Breast epithelium (tissue), 4 donors: ENCODE data around the gene ADGRG1. TPM values are rescaled to one million over a fixed set of nuclear protein-coding genes. Genes with fewer than 3 reads are reported as not detected.

Experiments used
- DNase-seq, 2 donors: peaks; one replicate each; pipeline ENCODE4 v3.0.0-alpha.2; 2019; ENCODE audit warnings: low spot score in 2 of 2
- H3K27ac ChIP-seq, 2 donors: fragments of 200-600 bp; sonication (generic) in 1 of 2; one replicate each; pipeline ENCODE4 v1.5.1; 2016 to 2019; ENCODE audit warnings: mild to moderate bottlenecking in 1 of 2
- H3K27me3 ChIP-seq, 2 donors: fragments of 200-600 bp; sonication (generic) in 1 of 2; one replicate each; pipeline versions ENCODE4 v1.5.1 to v1.6.0; 2017 to 2019; ENCODE audit warnings: control low read depth in 1 of 2, mild to moderate bottlenecking in 1 of 2
- H3K36me3 ChIP-seq: fragments of 200-600 bp; one replicate; pipeline ENCODE4 v1.5.1; 2019
- H3K4me1 ChIP-seq, 2 donors: fragments of 200-600 bp; sonication (generic); one replicate each; pipeline ENCODE4 v1.5.1; 2016 to 2019; ENCODE audit warnings: control low read depth in 1 of 2
- H3K4me3 ChIP-seq, 3 donors: fragments of 200-600 bp; sonication (generic); 1 replicate in 2 of 3; 2 replicates in 1 of 3; pipeline ENCODE4 v1.5.1; 2016 to 2019; ENCODE audit warnings: mild to moderate bottlenecking in 3 of 3, moderate library complexity in 2 of 3
- H3K9me3 ChIP-seq, 2 donors: fragments of 200-600 bp; sonication (generic) in 1 of 2; one replicate each; pipeline ENCODE4 v1.5.1; 2016 to 2019; ENCODE audit warnings: control low read depth in 1 of 2
- POLR2A ChIP-seq: fragments of 450-650 bp; IDR thresholded peaks from one replicate; pipeline ENCODE4 v1.6.1; 2016; ENCODE audit warnings: antibody characterized with exemption, mild to moderate bottlenecking, moderate library complexity
- POLR2AphosphoS5 ChIP-seq, 3 donors: sonication (generic); formaldehyde crosslinking; IDR thresholded peaks; one replicate each; pipeline ENCODE4 v1.6.1; 2017; ENCODE audit warnings: antibody characterized with exemption in 3 of 3
- intact Hi-C: fragments of 100-400 bp; cut with DNase I; formaldehyde crosslinking; loops from one replicate; pipeline ENCODE4 v1.15.1; 2023; ENCODE audit warnings: low total_unique reads
- total RNA-seq, 3 donors: library from RNA; depleted of rRNA; stranded (reverse); fragments of >200 nt; gene quantifications; one replicate each; pipeline ENCODE4 v1.1.0, GENCODE V29; 2016
- TF ChIP-seq, protein P1 (sequence below), 3 donors: fragments of 450-650 bp; IDR thresholded peaks; one replicate each; pipeline ENCODE4 v1.5.1; 2016 to 2017; ENCODE audit warnings: antibody characterized with exemption in 3 of 3, mild to moderate bottlenecking in 3 of 3, moderate library complexity in 3 of 3

The ADGRG1 gene
- total RNA-seq, 3 donors from 2014 or later = 9.4 to 54.1 (median 34.0) TPM

DNA sequence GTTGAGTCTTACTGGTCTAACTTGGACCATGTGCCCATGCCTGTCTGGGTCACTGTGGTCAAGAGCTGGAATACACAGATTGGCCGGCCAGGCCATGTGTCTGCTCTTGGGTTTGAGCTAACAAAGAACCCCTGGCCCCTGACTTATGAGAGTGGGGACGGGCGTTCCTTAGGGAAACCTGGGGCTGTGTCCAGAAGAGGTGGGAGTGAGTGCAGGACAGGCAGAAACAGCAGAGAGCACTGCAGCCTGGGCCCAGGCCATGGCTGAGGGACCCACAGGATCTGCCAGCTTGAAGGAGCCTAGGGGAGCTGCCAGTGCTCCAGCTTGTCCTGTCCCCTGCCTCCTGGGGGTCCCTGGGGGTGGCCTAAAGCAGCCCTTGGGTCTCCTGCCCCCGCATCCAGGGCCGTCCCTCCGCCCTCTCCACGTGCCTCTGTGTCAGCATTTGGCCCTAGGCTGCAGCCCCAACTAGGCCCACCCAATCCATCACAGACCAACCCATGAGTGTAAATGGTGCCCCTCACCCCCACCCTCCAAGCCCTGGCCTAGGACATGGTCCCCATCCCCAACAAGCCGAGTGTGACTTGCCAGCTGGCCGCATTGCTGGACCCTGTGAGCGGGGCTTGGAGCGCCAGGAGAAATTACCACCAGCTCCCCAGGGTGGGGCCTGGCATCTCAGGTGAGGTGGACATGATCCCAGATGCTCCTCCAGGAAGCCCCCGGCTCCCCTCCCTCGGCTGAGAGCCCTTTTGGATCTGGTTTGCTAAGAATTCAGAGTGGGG, 53.7 kb downstream of the ADGRG1 start:
- Histone ChIP-seq H3K36me3 (no peaks in the 10 kb centered on the region), H3K9me3 (no peaks in the 10 kb centered on the region), H3K4me1 (peaks cover 0 to 6% of the 10 kb centered on the region in 2 donors), H3K4me3 (no peak overlapping the region), H3K27me3 (no peaks in the 10 kb centered on the region), H3K27ac (no peak overlapping the region)
- DNase-seq = no peak
- intact Hi-C loops = no loop called here
- TF ChIP-seq POLR2AphosphoS5 (IDR thresholded peaks at IDR 0.05) (no peak), POLR2A (no peak)
- TF ChIP-seq, protein P1, sequence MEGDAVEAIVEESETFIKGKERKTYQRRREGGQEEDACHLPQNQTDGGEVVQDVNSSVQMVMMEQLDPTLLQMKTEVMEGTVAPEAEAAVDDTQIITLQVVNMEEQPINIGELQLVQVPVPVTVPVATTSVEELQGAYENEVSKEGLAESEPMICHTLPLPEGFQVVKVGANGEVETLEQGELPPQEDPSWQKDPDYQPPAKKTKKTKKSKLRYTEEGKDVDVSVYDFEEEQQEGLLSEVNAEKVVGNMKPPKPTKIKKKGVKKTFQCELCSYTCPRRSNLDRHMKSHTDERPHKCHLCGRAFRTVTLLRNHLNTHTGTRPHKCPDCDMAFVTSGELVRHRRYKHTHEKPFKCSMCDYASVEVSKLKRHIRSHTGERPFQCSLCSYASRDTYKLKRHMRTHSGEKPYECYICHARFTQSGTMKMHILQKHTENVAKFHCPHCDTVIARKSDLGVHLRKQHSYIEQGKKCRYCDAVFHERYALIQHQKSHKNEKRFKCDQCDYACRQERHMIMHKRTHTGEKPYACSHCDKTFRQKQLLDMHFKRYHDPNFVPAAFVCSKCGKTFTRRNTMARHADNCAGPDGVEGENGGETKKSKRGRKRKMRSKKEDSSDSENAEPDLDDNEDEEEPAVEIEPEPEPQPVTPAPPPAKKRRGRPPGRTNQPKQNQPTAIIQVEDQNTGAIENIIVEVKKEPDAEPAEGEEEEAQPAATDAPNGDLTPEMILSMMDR (IDR thresholded peaks at IDR 0.05) = no peak

DNA sequence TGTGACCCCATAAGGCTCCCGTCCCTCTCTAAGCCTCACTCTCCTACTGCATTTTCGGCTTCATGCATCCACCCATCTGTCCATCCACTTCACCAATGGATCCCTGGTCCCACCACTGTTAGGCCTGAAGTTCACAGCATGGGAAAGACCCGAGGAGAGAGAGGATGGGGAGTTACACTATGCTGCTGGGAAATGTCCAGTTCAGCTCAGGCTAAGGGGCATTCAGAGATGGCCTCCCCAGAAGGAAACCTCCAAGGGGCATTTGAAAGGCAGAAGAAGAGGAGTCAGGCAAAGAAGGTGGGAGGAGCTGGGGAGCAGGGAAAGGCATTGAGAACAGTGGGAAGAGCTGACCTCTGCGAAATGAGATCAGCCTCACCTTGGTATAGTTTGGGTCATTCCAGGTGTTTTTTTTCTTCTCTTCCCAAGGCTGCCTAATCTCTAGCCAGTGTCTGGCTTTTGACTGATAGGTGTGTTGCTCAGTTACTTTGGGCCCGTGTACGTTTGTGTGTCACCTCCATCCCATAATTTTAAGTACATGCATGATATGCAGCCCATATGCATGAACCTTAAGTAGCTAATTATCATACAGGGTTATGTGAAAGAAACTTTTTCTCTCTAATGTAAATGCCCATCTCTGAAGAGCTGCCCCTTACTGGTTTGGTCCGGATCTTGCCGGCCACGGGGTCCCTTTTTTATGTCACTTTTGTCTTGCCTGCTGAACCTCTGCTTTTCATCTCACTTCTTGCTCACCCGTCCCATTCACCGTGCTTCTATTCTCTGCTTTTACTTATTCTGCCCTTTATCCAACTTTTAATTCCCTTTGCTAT, 54.6 kb downstream of the ADGRG1 start:
- DNase-seq = no peak
- H3K4me3 ChIP-seq = no peak overlapping the region
- H3K36me3 ChIP-seq = no peaks in the 10 kb centered on the region
- no peak overlapping the region for H3K27ac ChIP-seq
- no peaks in the 10 kb centered on the region for H3K27me3 ChIP-seq
- TF ChIP-seq, protein P1 (IDR thresholded peaks at IDR 0.05) = no peak
- no peak for TF ChIP-seq POLR2AphosphoS5 (IDR thresholded peaks at IDR 0.05)
- TF ChIP-seq POLR2A = no peak
- peaks cover 0 to 3% of the 10 kb centered on the region in 2 donors for H3K4me1 ChIP-seq
- intact Hi-C loops = no loop called here
- H3K9me3 ChIP-seq = no peaks in the 10 kb centered on the region

DNA sequence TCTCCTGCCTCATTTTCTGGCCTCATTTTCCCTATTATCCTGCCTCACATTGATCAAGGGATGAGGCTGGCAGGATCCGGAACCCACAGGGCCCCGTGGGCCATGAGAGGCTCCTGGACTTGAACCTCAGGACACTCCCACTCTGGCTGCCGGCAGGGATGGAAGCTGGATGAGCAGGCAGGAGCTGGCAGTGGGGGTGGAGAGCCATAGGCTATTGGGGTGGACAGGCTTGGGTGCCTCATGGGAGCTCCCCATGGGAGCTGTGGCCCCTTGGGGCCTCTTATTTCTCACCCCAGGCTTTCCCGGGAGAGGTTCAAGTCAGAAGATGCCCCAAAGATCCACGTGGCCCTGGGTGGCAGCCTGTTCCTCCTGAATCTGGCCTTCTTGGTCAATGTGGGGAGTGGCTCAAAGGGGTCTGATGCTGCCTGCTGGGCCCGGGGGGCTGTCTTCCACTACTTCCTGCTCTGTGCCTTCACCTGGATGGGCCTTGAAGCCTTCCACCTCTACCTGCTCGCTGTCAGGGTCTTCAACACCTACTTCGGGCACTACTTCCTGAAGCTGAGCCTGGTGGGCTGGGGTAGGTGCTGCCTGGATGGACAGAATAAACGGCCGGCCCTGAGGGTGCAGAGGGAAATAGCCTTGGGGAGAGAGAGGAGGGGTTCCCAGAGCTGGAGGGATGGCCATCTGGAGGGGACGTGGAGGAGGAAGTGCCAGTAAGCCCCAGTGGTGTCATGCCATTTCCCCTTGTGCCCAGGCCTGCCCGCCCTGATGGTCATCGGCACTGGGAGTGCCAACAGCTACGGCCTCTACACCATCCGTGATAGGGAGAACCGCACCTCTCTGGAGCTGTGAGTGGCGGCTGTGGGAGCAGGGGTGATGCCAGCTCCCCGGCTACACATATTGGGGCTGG, 55.5 kb downstream of the ADGRG1 start:
- DNase-seq = no peak
- intact Hi-C loops = no loop called here
- no peaks in the 10 kb centered on the region for H3K27me3 ChIP-seq
- H3K4me1 ChIP-seq = no peaks in the 10 kb centered on the region
- H3K27ac ChIP-seq = no peak overlapping the region
- H3K4me3 ChIP-seq = no peak overlapping the region
- TF ChIP-seq, protein P1 (IDR thresholded peaks at IDR 0.05) = no peak
- no peak for TF ChIP-seq POLR2A
- TF ChIP-seq POLR2AphosphoS5 (IDR thresholded peaks at IDR 0.05) = no peak
- H3K9me3 ChIP-seq = no peaks in the 10 kb centered on the region
- no peaks in the 10 kb centered on the region for H3K36me3 ChIP-seq

DNA sequence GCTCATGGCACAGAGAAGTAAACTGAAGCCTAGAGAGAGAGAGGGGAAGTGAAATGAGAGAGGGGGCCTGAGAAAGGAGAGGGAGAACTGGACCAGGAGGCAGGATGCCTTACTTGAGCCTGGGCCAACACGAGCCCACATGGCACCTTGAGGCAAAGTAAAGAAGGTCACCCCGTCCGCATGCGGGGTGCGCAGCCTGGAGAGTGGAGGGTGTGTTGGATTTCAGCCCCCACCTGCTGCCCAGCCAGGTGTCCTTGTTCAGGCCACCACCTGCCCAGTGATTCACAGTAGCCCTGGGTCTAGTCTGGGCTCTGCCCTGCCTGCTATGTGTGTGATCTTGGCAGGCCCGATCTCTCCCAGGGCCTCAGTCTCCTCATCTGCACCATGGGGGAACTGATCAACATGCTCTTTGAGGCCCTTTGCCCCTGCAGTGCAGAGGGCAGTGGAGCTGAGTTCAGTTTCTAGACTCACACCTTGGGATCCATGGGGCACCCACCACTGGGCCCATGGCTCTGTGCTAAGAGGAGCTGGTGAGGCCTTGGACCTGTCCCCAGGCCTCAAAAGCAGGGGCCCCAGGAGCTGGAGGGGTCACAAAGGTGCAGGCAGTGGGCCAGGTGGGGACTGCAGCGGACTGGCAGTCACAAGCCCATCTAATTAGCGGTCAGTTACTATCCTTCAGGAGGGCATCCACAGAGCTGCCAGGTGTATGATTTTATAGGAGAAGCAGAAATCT, 56.4 kb downstream of the ADGRG1 start:
- intact Hi-C loops = no loop called here
- DNase-seq = no peak
- Histone ChIP-seq H3K36me3 (no peaks in the 10 kb centered on the region), H3K9me3 (no peaks in the 10 kb centered on the region), H3K27me3 (no peaks in the 10 kb centered on the region), H3K4me1 (no peaks in the 10 kb centered on the region), H3K27ac (no peak overlapping the region), H3K4me3 (no peak overlapping the region)
- TF ChIP-seq, protein P1 (IDR thresholded peaks at IDR 0.05) = no peak
